ENCODE data around the gene PTPRN2.

PTPRN2 gene

DNA sequence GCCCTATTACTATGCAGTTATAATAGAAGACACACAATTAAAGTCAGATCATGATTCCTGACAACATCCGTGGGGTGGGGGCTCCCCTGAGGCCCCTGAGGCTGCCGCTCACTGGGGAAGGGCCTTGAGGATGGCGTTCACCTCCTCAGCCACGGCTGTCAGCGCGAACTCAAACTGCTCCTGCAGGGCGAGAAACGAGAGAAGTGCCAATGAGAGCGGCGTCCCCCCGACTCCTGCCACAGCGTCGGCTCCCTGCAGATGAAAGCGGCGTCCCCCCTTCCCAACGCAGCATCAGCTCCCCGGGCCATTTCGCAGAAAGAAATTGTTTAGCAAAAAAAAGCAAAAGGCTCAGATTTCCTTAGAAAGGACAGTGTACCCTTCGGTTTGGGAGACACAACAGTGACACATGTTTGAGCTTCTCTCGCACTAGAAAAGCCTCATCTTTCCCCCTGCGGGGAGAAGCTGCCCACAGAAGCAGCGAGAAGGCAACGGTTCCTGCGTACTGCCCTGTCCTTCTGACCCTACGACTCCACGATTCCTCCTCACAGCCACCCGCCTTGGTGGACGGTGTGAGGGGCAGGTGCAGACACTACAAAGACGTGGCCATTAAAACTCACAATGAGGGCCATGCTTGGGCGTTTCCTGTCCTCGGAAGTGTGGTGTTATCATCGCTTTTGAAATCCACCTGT is 1046.9 kb downstream of the PTPRN2 start:
- in situ Hi-C loops (cut with HindIII; ENCODE audit: low pct_unique_long_range_greater_than_20kb, low sequenced_read_pairs) = no loop called here
- TF ChIP-seq JUND (IDR thresholded peaks at IDR 0.05; ENCODE audit: low read depth) = no peak
- DNase-seq (ENCODE audit: low read depth in 1 of 2, low spot score in 1 of 2) = no peak

DNA sequence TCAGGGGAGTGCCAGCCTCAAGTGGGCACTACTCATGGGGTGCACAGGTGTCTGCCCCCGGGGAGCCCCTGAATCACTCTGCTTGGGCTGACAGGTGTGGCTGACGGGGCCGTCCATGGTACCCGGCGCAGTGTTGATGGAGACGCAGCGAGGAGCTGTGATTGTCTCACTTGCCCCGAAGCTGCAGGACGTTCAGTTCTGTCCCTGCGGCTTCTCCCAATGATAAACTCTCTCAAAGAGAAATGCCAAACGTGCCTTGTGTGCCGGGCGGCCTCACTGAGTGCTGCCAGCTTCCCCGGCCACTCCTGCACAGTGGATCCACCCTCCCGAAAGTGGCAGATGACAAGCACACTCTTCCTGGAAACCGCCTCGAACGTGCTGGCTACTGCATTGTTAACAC is 1047.6 kb downstream of the PTPRN2 start:
- in situ Hi-C loops (cut with HindIII; ENCODE audit: low pct_unique_long_range_greater_than_20kb, low sequenced_read_pairs) = no loop called here
- TF ChIP-seq JUND (IDR thresholded peaks at IDR 0.05; ENCODE audit: low read depth) = no peak
- no peak for DNase-seq (ENCODE audit: low read depth in 1 of 2, low spot score in 1 of 2)

GRCh38 chr7:157539521-157539920 is 1048.1 kb downstream of the PTPRN2 start:
- no peak for TF ChIP-seq JUND (IDR thresholded peaks at IDR 0.05; ENCODE audit: low read depth)
- in situ Hi-C loops (cut with HindIII; ENCODE audit: low pct_unique_long_range_greater_than_20kb, low sequenced_read_pairs) = no loop called here
- no peak for DNase-seq (ENCODE audit: low read depth in 1 of 2, low spot score in 1 of 2)

- in situ Hi-C loops (cut with HindIII; ENCODE audit: low pct_unique_long_range_greater_than_20kb, low sequenced_read_pairs) = no loop called here
- no peak for DNase-seq (ENCODE audit: low read depth in 1 of 2, low spot score in 1 of 2)
- no peak for TF ChIP-seq JUND (IDR thresholded peaks at IDR 0.05; ENCODE audit: low read depth)
Observed at GRCh38 chr7:157538735-157539134, 1048.9 kb downstream of the PTPRN2 start.

DNA sequence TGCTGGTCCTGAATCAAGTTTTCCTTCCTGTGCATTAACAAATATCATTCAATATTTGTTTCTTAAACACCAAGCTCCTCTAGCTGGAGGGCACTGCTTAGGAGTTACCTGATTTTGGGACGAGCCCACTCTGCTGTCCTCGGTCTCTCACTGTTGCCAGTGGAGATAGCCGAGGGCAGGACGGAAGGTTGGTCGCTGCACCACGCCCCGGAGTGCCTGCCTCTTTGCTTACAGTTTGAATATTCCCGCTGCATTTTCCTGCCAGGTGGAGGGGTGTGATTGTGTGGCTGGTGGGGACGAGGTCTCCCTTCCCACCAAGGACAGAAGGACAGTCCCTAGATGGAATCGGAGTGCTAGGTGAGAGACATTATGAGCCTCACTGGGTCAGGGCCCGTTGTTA is 1049.3 kb downstream of the PTPRN2 start:
- in situ Hi-C loops (cut with HindIII; ENCODE audit: low pct_unique_long_range_greater_than_20kb, low sequenced_read_pairs) = no loop called here
- no peak for TF ChIP-seq JUND (IDR thresholded peaks at IDR 0.05; ENCODE audit: low read depth)
- DNase-seq (ENCODE audit: low read depth in 1 of 2, low spot score in 1 of 2) = no peak

DNA sequence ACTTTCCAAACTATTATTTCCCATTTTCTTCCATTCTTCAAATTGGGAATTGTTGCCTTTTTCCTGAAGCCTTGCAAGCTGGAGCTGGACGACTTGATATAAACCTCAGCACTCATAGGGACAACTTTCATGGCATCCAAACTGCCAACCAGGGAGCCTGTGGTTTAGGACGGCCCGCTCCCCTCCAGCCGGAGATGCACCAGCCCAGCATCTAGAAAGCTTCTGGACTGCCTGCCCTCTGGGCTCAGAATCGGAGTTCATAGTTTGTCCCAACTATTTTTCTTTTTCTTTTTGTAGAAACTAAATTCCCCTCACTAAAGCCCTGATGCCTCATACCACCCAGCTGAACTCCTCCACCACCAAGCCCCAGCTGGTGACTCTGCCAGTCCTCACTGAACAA is 1050.6 kb downstream of the PTPRN2 start:
- in situ Hi-C loops (cut with HindIII; ENCODE audit: low pct_unique_long_range_greater_than_20kb, low sequenced_read_pairs) = no loop called here
- DNase-seq (ENCODE audit: low read depth in 1 of 2, low spot score in 1 of 2) = no peak
- TF ChIP-seq JUND (IDR thresholded peaks at IDR 0.05; ENCODE audit: low read depth) = no peak

DNA sequence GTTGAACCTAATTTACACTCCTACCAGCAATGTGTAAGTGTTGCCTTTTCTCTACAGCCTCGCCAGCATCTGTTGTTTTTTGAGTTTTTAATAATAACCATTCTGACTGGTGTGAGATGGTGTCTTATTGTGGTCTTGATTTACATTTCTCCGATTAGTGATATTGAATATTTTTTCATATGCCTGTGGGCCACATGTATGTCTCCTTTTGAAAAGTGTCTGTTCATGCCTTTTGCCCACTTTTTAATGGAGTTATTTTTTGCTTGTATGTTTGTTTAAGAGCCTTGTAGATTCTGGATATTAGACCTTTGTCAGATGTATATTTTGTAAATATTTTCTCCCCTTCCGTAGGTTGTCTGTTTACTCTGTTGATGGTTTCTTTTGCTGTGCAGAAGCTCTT is 1055.6 kb downstream of the PTPRN2 start:
- in situ Hi-C loops (cut with HindIII; ENCODE audit: low pct_unique_long_range_greater_than_20kb, low sequenced_read_pairs) = no loop called here
- no peak for DNase-seq (ENCODE audit: low read depth in 1 of 2, low spot score in 1 of 2)
- TF ChIP-seq JUND (IDR thresholded peaks at IDR 0.05; ENCODE audit: low read depth) = no peak

DNA sequence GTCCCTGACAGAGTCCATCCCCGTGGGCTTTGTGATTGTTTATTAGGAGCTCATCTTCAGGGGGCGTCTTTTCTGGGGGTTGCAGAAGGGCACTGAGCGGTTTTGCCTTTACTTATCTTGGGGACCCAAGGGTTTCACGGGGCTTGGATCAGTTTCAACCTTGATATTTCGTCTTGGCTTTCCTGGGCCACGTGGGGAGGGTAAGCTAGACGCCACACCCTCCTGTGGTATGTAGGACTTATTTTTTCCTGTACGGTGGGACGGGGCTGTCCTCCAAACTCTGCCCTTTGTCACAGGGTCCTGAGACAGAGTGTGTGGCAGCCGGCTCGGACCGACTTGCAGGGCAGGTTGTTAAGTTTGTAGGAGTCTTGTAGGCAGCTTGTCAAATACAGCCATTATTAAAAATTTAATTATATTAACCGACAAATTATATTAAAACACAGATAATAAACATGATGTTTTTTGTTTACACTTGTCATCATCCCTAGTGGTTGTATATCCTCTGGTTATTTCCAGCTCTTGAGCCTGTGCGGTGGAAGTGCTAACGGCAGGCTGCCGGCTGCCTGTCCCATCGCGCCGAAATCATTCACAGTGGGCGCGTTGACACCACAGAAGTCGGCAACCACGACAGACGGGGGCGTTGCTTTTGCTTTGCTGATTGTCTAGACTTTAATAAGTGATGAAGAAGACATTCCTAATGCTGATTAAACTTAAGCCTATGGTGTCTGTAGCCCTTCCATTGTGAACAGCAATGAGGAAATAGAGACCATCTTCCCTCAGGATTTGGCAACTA is 1057.7 kb downstream of the PTPRN2 start:
- DNase-seq (ENCODE audit: low read depth in 1 of 2, low spot score in 1 of 2) = no peak
- in situ Hi-C loops (cut with HindIII; ENCODE audit: low pct_unique_long_range_greater_than_20kb, low sequenced_read_pairs) = no loop called here
- TF ChIP-seq JUND (IDR thresholded peaks at IDR 0.05; ENCODE audit: low read depth) = no peak

DNA sequence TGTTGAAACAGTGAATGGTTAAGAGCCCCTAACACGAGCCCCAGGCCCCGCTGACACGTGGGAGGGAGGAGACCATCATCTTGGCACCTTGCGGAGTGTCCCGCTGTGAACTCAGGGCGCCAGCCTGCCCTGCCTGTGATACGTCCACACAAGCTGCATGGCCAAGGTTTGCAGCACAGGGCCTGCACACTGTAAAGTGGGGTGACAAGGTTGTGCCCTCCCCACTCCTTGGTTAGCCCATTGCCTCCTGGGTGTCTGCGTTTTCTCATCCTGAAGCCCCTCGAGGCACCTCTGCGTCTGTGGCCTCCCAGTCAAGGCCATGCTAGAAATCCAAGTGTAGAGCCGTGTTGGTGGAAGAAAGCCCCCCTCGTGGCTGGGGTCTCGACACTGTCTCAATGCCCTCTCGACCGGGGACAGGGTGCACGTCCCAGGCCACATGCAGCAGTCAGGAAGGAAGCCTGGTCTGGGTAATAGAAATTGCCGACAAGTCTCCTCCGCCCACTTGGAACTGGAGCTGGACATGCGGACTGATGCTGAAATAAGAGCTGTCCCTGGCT is 1058.8 kb downstream of the PTPRN2 start:
- no peak for TF ChIP-seq JUND (IDR thresholded peaks at IDR 0.05; ENCODE audit: low read depth)
- in situ Hi-C loops (cut with HindIII; ENCODE audit: low pct_unique_long_range_greater_than_20kb, low sequenced_read_pairs) = no loop called here
- no peak for DNase-seq (ENCODE audit: low read depth in 1 of 2, low spot score in 1 of 2)

GRCh38 chr7:157527686-157528085 is 1059.9 kb downstream of the PTPRN2 start:
- in situ Hi-C loops (cut with HindIII; ENCODE audit: low pct_unique_long_range_greater_than_20kb, low sequenced_read_pairs) = no loop called here
- no peak for DNase-seq (ENCODE audit: low read depth in 1 of 2, low spot score in 1 of 2)
- no peak for TF ChIP-seq JUND (IDR thresholded peaks at IDR 0.05; ENCODE audit: low read depth)

DNA sequence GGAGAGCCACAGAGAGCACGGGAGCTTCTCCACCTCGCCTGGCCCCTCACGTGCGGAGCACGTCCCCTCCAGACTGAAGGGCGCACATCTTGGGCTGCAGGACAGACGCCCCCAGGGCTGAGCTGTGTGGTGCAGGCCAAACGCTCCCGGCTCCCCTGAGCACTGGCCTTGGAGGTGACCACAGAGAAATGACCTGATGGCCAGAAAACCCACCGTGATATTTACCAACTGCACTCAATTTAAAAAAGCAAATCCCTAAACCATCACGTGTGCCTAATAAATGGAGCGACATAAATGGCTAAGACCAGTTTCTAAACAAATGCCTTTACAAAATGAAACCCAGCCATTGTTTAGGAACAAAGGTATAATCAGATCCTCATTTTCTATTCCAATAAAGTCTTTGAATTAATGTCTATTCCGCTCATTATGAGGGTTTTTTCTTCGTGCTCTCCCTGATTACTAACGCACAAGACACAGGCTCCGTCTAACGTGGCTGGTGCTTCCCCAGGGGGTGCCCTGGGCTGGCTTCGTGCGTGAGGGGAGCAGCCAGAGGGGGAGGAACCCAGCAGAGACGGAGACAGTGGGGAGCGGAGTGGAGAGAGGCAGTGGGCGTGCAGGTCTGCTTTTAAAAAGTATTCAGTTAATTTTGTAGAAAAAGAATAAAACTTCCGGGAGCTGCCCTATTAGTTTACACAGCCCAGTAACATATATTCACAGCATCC is 1060.5 kb downstream of the PTPRN2 start:
- in situ Hi-C loops (cut with HindIII; ENCODE audit: low pct_unique_long_range_greater_than_20kb, low sequenced_read_pairs) = no loop called here
- TF ChIP-seq JUND (IDR thresholded peaks at IDR 0.05; ENCODE audit: low read depth) = no peak
- no peak for DNase-seq (ENCODE audit: low read depth in 1 of 2, low spot score in 1 of 2)

DNA sequence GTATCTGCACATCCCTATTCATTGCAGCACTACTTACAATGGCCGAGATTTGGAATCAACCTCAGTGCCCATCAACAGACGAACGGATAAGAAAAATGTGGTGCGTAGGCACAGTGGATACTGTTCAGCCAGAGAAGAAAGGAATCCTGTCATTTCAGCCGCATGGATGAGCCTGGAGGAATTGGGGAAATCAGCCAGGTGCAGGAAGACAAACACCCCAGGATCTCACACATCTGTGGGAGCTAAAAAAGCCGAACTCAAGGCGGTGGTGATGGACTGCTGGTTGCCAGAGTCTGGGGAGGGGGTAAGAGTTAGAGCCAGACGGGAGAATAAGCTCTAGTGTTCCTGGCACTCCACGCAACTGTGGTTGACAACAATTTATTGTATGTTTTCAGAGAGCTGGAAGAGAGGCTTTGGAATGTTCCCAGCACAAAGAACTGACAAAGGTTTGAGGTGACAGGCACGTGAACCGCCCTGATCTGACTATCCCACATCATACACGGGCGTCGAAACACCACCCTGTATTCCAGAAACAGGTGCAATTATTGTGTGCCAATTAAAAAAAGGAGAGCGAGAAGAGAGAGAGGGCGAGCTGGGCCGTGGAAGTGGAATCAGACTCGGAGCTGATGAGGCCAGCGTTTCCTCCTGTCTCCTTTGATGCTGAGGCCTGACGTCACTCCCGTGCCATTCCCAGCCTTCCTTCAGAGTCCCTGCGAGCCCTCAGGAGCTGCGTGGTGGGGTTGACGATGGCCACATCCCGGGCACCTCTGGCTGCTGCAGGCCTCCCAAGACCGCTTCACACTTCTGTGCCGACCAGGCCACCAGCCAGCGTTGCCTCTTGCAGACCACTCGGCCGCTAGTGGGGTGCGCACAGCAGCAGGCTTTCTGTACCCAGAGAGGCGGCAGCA is 1061.4 kb downstream of the PTPRN2 start:
- in situ Hi-C loops (cut with HindIII; ENCODE audit: low pct_unique_long_range_greater_than_20kb, low sequenced_read_pairs) = no loop called here
- TF ChIP-seq JUND (IDR thresholded peaks at IDR 0.05; ENCODE audit: low read depth) = no peak
- no peak for DNase-seq (ENCODE audit: low read depth in 1 of 2, low spot score in 1 of 2)

Measured in T47D (cell line).